ENCODE measurements around the gene KIF5A. TPM values are rescaled to one million over a fixed set of nuclear protein-coding genes. Genes with fewer than 3 reads are reported as not detected.
A peak's percentile ranks its signal among the peaks of the same experiment; 100 is the strongest.

Gene KIF5A
- total and polyA plus RNA-seq, 2 of the 13 experiments (the other 11 are each of a cell fraction or from before 2014, with no cell fraction given), result 1.6 to 11.9 TPM

DNA sequence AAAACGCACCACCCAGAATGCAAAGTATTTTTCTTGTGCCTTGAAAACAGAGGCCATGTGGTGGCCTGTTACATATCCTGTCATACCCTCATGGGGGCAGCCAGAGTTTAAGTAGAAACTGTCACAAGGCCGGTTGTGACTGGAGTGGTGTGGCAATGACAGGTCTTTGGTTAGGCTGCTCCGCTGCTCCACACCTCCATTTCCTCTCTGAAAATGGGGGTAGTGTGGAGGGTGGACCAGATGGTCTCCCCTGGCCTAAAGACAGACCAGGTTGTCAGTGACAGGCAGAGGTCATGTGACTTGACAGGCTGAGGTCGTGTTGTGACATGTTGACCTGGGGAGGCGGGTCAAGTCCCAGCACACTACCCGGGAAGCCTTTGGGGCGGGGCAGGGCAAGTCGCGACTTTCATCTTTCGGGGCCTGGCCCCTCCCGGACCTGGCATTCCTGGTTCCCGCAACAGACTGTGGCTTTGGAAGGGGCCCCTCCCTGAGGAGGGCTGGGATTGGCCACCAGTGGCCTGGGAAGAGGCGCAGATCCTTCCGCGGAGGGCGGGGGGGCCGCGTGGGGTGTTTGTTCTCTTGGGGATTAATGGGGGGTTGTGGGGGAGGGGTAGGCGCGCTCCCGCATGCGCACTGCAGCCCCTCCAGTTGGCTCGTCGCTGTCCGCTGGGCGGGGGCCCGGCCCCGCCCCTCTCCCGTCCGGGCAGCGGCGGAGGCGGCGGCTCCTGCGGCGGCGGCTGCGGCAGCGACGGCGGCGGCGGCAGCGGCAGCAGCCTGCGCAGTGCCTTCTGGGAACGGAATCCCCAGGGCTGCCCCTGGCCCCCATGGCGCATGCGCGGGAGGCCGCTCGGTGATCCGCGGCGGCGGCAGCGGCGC, 27.6 kb upstream of the KIF5A start, which contains the start of gene MBD6 (continued):
- TF ChIP-seq, protein P1, sequence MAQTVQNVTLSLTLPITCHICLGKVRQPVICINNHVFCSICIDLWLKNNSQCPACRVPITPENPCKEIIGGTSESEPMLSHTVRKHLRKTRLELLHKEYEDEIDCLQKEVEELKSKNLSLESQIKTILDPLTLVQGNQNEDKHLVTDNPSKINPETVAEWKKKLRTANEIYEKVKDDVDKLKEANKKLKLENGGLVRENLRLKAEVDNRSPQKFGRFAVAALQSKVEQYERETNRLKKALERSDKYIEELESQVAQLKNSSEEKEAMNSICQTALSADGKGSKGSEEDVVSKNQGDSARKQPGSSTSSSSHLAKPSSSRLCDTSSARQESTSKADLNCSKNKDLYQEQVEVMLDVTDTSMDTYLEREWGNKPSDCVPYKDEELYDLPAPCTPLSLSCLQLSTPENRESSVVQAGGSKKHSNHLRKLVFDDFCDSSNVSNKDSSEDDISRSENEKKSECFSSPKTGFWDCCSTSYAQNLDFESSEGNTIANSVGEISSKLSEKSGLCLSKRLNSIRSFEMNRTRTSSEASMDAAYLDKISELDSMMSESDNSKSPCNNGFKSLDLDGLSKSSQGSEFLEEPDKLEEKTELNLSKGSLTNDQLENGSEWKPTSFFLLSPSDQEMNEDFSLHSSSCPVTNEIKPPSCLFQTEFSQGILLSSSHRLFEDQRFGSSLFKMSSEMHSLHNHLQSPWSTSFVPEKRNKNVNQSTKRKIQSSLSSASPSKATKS (CRISPR knock-in tag; IDR thresholded peaks at IDR 0.05), result no peak
- TF ChIP-seq SAFB2 (CRISPR knock-in tag; IDR thresholded peaks at IDR 0.05; ENCODE audit: borderline replicate concordance, low read depth), result 0 out of 2 replicates have a peak, but pooled peaks have one; percentile 31
- peak; percentile 79; the same call in 1 of the 2 replicates for TF ChIP-seq ZNF230 (CRISPR knock-in tag; IDR thresholded peaks at IDR 0.05)
- TF ChIP-seq ZBTB39 (CRISPR knock-in tag; IDR thresholded peaks at IDR 0.05), result 0 out of 2 replicates have a peak, but pooled peaks have one; percentile 48
- peak; percentile 78; the same call in 1 of the 2 replicates for TF ChIP-seq RFXAP (CRISPR knock-in tag; IDR thresholded peaks at IDR 0.05; ENCODE audit: borderline replicate concordance)
- TF ChIP-seq ZBTB42 (CRISPR knock-in tag; IDR thresholded peaks at IDR 0.05), result no peak
- TF ChIP-seq, protein P2, sequence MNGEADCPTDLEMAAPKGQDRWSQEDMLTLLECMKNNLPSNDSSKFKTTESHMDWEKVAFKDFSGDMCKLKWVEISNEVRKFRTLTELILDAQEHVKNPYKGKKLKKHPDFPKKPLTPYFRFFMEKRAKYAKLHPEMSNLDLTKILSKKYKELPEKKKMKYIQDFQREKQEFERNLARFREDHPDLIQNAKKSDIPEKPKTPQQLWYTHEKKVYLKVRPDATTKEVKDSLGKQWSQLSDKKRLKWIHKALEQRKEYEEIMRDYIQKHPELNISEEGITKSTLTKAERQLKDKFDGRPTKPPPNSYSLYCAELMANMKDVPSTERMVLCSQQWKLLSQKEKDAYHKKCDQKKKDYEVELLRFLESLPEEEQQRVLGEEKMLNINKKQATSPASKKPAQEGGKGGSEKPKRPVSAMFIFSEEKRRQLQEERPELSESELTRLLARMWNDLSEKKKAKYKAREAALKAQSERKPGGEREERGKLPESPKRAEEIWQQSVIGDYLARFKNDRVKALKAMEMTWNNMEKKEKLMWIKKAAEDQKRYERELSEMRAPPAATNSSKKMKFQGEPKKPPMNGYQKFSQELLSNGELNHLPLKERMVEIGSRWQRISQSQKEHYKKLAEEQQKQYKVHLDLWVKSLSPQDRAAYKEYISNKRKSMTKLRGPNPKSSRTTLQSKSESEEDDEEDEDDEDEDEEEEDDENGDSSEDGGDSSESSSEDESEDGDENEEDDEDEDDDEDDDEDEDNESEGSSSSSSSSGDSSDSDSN (CRISPR knock-in tag; IDR thresholded peaks at IDR 0.05), result 0 out of 2 replicates have a peak, but pooled peaks have one; percentile 32
- peak; percentile 95 for TF ChIP-seq PITX1 (CRISPR knock-in tag; IDR thresholded peaks at IDR 0.05)
- peak; percentile 49 for TF ChIP-seq TEAD3 (CRISPR knock-in tag; optimal IDR thresholded peaks at IDR 0.05; ENCODE audit: borderline replicate concordance)
- peak; percentile 77 for TF ChIP-seq ISL2 (CRISPR knock-in tag; IDR thresholded peaks at IDR 0.05)
- no peak for TF ChIP-seq CSRNP1 (CRISPR knock-in tag; IDR thresholded peaks at IDR 0.05)
- no peak for TF ChIP-seq SYNCRIP (IDR thresholded peaks at IDR 0.05; ENCODE audit: insufficient read depth, low read depth, low read length)
- no peak for TF ChIP-seq ZSCAN20 (CRISPR knock-in tag; IDR thresholded peaks at IDR 0.05; ENCODE audit: borderline replicate concordance)
- peak; percentile 95 for TF ChIP-seq HDAC1 (CRISPR knock-in tag; IDR thresholded peaks at IDR 0.05)
- no peak for TF ChIP-seq ZNF382 (CRISPR knock-in tag; IDR thresholded peaks at IDR 0.05; ENCODE audit: borderline replicate concordance)
- no peak; the same call in 1 of the 2 replicates for TF ChIP-seq AKAP8 (CRISPR knock-in tag; IDR thresholded peaks at IDR 0.05)
